Fibroblast of mammary gland (primary cell): ENCODE results near the gene VSIG10.

Experiments used
- DNase-seq: peaks from one replicate; pipeline ENCODE4 v3.0.0-alpha.2; 2010; ENCODE audit warnings: low read depth
- H3K4me3 ChIP-seq: 2 replicates; pipeline ENCODE4 v1.5.1; 2011; ENCODE audit warnings: low read depth, mild to moderate bottlenecking, low read length, moderate library complexity; ENCODE audit not compliant: control insufficient read depth
- TF ChIP-seq, protein P1 (sequence below): conservative IDR thresholded peaks from 2 replicates; pipeline ENCODE4 v1.5.1; 2011; ENCODE audit warnings: low read depth, low read length, inconsistent platforms; ENCODE audit not compliant: control insufficient read depth, insufficient read depth

The VSIG10 gene

GRCh38 chr12:118125743-118126118 is 21.9 kb upstream of the VSIG10 start:
- no peak for DNase-seq
- TF ChIP-seq, protein P1, sequence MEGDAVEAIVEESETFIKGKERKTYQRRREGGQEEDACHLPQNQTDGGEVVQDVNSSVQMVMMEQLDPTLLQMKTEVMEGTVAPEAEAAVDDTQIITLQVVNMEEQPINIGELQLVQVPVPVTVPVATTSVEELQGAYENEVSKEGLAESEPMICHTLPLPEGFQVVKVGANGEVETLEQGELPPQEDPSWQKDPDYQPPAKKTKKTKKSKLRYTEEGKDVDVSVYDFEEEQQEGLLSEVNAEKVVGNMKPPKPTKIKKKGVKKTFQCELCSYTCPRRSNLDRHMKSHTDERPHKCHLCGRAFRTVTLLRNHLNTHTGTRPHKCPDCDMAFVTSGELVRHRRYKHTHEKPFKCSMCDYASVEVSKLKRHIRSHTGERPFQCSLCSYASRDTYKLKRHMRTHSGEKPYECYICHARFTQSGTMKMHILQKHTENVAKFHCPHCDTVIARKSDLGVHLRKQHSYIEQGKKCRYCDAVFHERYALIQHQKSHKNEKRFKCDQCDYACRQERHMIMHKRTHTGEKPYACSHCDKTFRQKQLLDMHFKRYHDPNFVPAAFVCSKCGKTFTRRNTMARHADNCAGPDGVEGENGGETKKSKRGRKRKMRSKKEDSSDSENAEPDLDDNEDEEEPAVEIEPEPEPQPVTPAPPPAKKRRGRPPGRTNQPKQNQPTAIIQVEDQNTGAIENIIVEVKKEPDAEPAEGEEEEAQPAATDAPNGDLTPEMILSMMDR: no peak
- no peak overlapping the region for H3K4me3 ChIP-seq

- no peak for DNase-seq
- H3K4me3 ChIP-seq: no peak overlapping the region
- TF ChIP-seq, protein P1: no peak
These were observed 20.6 kb upstream of the VSIG10 start for GRCh38 chr12:118124333-118124874.

GRCh38 chr12:118122264-118122663 is 18.5 kb upstream of the VSIG10 start:
- no peak for DNase-seq
- no peak overlapping the region for H3K4me3 ChIP-seq
- TF ChIP-seq, protein P1: no peak

GRCh38 chr12:118120579-118121363 is 17.0 kb upstream of the VSIG10 start:
- H3K4me3 ChIP-seq: no peak overlapping the region
- TF ChIP-seq, protein P1: peak; percentile 51
- DNase-seq: peak; percentile 67

GRCh38 chr12:118119449-118119879 is 15.7 kb upstream of the VSIG10 start:
- DNase-seq: no peak
- H3K4me3 ChIP-seq: no peak overlapping the region
- TF ChIP-seq, protein P1: no peak

GRCh38 chr12:118109088-118109487 is 5.3 kb upstream of the VSIG10 start:
- TF ChIP-seq, protein P1: no peak
- no peak overlapping the region for H3K4me3 ChIP-seq
- DNase-seq: no peak

DNA sequence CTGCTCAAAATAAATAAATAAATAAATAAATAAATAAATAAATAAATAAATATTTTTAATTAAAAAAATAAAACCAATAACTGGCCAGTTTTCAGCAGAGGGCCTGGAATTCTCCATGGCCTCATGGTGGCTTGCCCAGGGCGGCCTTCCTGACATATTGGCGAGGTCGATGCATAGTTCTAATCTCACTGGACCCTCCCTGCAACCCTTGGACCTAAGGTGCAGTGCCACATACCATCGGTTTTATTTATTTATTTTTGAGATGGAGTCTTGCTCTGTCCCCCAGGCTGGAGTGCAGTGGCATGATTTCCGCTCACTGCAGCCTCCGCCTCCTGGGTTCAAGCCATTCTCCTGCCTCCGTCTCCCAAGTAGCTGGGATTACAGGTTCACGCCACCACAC is 3.9 kb upstream of the VSIG10 start:
- TF ChIP-seq, protein P1: no peak
- DNase-seq: no peak
- no peak overlapping the region for H3K4me3 ChIP-seq
